HTR-8/SVneo (cell line): ENCODE measurements around the gene ADGRL2.

Source experiments
- DNase-seq: peaks from one replicate; pipeline ENCODE4 v3.0.0; 2011; ENCODE audit warnings: low spot score, mixed read lengths; ENCODE audit not compliant: insufficient read length
- FAIRE-seq: peaks from 2 replicates; lab custom pipeline; 2011; peaks lifted over from hg19 to GRCh38; lab: Jason Lieb, UNC

The ADGRL2 gene

GRCh38 chr1:81805537-81806431 lies 5.0 kb downstream of the ADGRL2 start:
- DNase-seq (no peak), FAIRE-seq (no peak)

DNA sequence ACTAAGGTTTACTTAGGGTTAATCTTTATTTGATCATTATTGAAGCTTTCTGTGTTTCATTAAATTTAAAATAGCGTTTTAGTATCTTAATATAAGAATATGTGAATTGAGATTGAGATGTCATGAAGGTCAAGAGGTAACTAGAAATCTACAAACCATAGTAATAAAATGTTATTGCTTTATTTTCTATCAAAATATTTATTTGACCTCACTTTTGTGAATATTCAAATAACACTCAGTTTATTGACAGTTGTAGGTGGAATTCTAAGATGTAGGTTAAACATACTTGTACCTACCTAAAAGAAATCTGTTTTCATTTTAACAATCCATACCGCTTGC lies 5.7 kb downstream of the ADGRL2 start:
- FAIRE-seq: no peak
- DNase-seq: no peak

- DNase-seq: no peak
- FAIRE-seq: no peak
These were observed 8.0 kb downstream of the ADGRL2 start for GRCh38 chr1:81808760-81809159.

- DNase-seq (no peak), FAIRE-seq (no peak)
These were observed 9.1 kb downstream of the ADGRL2 start for GRCh38 chr1:81809808-81810207.

- FAIRE-seq (no peak), DNase-seq (no peak)
These were observed 11.1 kb downstream of the ADGRL2 start for GRCh38 chr1:81811757-81812371.

DNA sequence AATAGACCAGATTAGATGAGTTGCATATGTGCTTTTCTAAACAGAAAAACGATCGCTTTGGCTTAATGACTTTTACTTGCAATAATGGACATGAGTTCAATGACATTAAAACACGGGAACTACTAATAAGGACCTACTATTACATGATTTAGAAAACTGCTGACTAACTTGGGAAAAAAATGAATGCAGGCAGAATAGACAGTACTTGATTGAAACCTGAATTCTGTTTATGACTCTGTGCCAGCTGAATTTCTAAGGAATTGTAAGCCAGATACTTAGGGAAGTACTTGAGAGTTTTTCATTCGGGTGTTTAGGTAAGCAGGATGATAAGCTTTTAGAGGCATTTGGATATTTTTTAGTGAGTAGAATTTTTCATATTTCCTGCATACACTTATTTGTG lies 12.0 kb downstream of the ADGRL2 start:
- DNase-seq (no peak), FAIRE-seq (no peak)

DNA sequence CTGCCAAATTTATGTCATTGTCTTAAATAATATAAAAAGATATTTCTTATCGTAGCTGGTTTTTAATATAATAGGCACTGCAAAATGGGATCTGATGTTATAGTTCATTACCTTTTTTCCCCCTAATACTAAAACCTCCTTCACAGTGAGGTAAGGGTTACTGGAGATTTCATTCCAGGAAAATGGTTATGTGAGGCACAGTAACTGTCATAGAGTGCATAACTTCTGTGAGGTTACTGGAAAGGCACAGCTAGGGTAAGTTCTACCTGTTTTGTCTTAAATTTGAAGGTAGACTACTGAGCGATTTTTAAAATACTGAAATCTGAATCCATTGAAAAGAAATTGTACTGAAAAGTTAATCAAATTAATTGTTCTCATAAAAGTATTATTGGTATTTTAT lies 13.0 kb downstream of the ADGRL2 start:
- DNase-seq (no peak), FAIRE-seq (no peak)

DNA sequence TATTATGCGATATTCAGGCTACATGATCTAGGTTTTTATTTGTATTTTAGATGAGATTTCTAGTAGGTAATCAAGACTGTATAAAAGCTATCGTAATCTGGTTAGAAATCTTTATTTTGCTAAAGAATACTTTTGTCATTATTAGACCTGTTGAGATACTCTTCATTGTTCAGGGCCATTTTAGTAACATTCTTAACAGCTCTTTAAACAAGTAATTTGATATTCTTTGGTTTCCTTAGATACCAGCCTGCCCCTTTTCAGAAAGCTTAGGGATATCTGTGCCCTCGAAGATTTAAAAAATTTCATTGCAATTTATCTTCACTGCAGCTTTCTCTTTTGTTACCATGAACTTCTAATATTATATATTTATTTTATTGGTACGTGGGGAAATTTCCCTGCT lies 18.9 kb downstream of the ADGRL2 start:
- FAIRE-seq (no peak), DNase-seq (no peak)

DNA sequence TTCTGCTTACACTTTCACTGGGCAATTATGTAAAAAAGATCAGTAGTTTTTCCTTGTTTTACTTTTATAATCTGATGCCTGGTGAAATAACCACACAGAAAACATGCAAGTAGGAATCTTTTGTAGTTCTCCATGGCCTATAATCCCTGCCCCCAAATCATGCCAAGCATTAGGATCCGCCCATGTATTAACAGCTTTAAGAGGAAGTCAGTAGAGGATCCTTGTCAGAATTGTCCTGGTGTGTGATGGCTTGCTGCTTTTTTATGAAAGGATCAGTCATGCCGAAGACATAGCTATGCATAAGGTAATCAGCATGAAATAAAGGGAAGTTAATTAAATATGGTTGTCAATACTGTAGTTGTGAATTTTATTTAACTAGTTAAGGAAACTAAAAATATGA lies 20.0 kb downstream of the ADGRL2 start:
- DNase-seq (no peak), FAIRE-seq (no peak)

DNA sequence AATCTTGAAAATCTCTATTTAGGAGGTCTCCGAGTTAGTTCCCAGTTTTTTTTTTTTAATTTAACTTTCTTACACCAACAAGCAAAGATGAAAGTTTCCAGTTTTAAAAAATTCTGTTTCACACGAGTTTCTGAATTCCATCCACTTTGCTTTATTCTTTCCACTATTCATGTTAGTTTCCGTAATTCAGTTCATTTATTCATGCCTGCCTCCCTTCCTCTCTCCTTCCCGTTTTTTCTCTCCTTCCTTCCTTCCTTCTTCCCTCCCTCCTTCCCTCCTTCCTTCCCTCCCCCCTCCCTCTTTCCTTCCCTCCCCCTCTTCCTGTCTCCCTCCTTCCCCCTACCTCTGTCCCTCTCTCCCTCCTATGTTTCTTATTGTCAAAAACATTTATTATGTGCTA lies 22.3 kb downstream of the ADGRL2 start:
- no peak for FAIRE-seq
- no peak for DNase-seq

GRCh38 chr1:81824759-81825158 lies 24.0 kb downstream of the ADGRL2 start:
- DNase-seq (no peak), FAIRE-seq (no peak)

DNA sequence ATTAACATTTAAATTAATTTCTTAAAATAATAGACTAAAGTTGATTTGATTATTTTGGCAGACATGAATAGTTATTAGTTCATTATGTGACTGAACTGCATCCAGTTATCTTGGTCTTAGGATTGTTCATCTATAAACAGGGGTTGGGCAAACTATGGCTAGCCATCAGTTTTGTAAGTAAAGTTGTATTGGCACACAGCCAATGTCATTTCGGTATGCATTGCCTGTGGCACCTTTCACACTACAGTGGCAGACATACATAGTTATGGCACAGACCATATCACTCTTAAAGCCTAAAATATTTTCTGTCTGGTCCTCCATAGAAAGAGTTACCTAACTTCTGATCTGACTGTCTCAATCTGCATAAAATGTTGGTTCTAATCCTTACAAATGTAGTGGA lies 27.2 kb downstream of the ADGRL2 start:
- FAIRE-seq: no peak
- no peak for DNase-seq

DNA sequence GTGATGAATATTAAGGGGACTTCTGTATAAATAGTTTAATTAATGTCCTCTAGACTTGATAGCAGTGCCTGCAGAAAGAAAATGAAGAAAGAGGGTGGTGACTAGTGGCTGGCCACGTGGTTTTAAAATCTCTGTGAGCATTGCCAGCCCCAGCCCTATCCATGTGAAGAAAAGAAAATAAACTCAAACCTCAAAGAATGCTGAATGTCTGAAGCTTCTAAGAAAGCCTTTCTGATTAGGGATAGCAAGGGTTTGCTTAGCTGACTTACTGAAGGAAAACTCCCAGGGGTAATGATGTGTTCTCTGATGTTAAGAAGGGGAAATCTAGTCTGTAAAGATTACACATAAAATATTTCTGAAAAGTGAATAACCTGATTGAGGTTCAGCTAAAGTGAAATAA lies 31.8 kb downstream of the ADGRL2 start:
- FAIRE-seq: no peak
- DNase-seq: no peak

DNA sequence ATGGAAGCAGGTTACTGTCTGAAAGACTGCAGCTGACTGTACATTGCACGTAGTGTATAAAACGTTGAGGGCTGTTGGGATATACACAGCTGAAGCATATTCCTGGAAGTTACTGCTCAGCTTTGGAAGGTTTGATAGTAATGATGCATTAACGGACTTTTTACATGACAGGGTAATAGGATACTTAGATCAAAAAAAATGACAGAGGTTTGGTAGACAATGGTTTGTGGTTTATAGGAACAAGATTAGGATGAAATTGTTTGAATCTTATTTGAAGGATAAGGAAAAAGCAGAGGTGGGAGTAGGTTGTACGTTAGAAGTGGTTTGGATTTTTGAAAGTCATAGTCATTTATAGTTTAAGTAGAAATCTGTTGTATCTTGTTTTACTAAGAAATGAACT lies 33.0 kb downstream of the ADGRL2 start:
- FAIRE-seq (no peak), DNase-seq (no peak)

DNA sequence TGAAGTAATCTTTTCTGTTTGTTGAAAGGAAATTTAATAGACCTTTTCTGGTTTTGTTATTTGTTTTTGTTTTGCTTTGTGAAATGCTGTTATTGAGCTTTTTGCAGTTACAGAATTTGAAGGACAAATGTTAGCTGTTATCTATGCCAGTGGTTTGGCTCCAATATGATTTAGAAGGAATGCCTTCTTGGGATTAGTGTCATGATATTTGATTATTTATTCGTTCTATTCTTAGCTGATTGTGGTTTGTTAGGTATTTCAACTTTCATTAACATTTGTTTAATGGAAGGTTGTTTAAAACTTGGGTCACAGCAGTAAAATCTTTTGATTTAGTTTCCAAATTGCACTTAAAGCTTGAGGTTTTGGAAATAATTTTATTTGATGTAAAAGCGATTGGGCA lies 33.5 kb downstream of the ADGRL2 start:
- DNase-seq: no peak
- no peak for FAIRE-seq

DNA sequence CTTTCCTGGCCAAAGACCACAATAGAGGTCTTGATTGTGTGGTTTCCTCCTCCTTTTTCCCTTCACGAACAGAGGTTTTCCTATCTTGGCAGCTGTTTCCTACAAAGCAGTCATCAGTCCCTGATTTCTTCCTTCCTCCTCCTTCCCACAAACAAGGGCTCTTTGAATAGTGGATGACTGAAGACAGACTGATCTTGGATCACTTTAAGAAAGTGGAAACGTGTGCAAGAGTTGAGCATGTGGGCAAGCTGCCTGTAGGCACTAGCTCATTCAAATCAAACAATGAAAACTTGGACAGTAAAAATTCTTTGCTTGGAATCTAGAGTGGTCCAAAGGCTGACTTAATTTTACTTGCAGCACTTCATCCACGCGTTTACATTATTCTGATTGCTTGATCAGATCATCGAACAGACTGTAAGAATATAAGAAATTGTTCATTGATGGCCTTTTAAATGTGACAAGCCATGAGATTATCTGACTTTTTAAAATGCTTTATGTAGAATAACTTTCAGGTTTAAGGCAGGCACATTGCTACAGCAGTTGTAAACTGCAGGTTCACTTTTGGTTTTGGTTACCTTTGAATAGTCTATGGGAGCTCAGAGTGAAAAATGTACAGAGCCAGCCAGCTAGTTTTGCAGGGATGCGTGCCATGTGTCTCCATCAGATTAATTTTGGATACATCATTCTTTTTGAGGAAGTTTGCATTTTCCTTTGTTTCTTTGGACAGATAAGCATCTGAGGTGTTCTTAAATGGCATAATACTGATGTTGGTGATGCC lies 34.4 kb downstream of the ADGRL2 start:
- FAIRE-seq: no peak

GRCh38 chr1:81836007-81836626 lies 35.4 kb downstream of the ADGRL2 start:
- no peak for FAIRE-seq
- DNase-seq: no peak

More for the DNA sequence above, 34.4 kb downstream of the ADGRL2 start:
- DNase-seq: no peak

- no peak for FAIRE-seq
- no peak for DNase-seq
These were observed 38.0 kb downstream of the ADGRL2 start for GRCh38 chr1:81838600-81839218.

- no peak for FAIRE-seq
These were observed 40.1 kb downstream of the ADGRL2 start for GRCh38 chr1:81840805-81841204.

DNA sequence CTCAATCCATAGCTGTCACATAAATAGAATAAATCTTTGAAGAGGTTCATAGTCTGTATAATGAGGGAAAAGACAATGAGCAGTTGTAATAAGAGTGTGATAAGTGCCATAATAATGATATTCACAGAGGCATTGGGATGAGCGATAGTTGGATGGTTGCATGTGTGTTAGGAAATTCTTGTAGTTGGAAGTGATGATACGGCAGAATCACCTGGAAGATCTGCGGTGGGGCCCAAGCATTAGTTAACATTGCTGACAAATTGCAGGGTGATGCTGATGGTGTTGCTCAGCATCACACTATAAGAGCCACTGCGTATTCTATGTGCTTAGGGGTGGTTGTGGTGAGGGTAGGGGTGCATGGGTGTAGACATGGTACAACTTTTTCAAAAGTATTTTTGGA lies 41.1 kb downstream of the ADGRL2 start:
- no peak for DNase-seq

More at GRCh38 chr1:81840805-81841204, 40.1 kb downstream of the ADGRL2 start:
- DNase-seq: no peak

More for the DNA sequence above, 41.1 kb downstream of the ADGRL2 start:
- no peak for FAIRE-seq
